ENCODE measurements around the gene GTF3C6.

GRCh38 chr6:110976575-110976974 is 18.1 kb downstream of the GTF3C6 start:
- TF ChIP-seq EZH2phosphoT487 (IDR thresholded peaks at IDR 0.05; ENCODE audit: borderline replicate concordance) (no peak), CTCF (conservative IDR thresholded peaks at IDR 0.05; ENCODE audit: low read length) (no peak)
